ENCODE data around the gene CNR2. TPM values are rescaled to one million over a fixed set of nuclear protein-coding genes. Genes with fewer than 3 reads are reported as not detected.

The CNR2 gene
- total and polyA plus RNA-seq, 2 of the 4 experiments (the other 2 are of a cell fraction), result not detected

DNA sequence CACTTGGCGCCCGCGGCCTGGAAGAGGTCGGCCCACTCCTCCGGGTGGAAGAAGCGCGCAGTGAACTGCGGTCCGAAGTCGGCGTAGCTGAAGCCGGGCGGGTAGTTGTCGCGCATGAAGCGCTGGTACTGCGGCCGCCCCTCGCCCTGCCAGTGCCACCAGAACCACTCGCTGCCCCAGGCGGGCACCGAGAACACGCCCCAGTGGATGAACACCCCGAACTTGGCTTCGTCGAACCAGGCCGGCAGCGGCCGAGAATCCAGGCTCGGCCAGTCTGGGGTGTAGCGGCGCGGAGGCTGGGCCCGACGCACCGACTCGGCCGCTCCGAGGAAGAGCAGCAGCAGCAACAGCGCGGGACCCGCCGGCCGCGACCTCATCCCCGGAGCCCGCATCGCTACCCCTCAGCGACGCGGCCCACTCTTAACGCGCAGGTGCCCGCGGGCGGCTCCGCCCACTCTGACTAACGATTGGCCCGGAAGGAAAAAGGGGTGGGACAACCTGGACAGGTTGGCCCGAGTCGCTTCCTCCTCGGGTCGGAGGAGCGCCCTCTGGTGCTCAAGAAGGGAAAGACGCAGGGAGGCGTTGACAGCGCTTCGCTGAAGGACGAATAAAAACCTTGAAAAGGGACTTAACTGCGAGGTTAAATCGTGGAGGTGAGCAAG is 45.1 kb downstream of the CNR2 start, which contains the start of gene FUCA1 (continued):
- TF ChIP-seq CEBPB (IDR thresholded peaks at IDR 0.05; ENCODE audit: low read depth, low read length), result no peak

DNA sequence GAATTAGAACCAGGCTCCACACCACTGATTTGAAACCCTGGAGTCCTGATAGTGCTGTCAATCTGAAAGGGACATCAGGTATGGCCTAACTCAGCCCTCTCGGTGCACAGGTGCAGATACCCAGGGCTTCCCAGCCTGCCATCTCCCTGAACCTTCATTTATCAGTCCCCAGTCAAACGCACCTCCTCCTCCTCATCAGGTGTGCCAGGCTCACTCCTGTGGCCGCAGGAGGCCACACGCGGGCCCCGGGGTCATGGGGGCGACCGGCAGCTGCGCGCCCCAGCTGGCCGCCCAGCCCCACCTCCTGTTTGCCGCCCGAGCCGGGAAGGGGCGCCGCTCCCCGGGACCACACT is 45.6 kb downstream of the CNR2 start:
- no peak overlapping the region for H2BK20ac ChIP-seq (ENCODE audit: low read depth, low read length)
- H4K8ac ChIP-seq (ENCODE audit: low read depth in 2 of 2, low read length in 2 of 2), result no peak overlapping the region
- no peaks in the 10 kb centered on the region; the same call in 1 of the 2 replicates for H3K9me3 ChIP-seq (ENCODE audit: control insufficient read depth, insufficient read depth, low read length)
- intact Hi-C loops (cut with micrococcal nuclease) (no loop called here), in situ Hi-C loops (cut with MboI; ENCODE audit: low sequenced_read_pairs) (no loop called here), dilution Hi-C loops (cut with HindIII; ENCODE audit: low sequenced_read_pairs, unreplicated experiment) (no loop called here)
- H3K18ac ChIP-seq (ENCODE audit: low read depth, low read length), result no peak overlapping the region
- POLR2A ChIA-PET (ENCODE audit: unreplicated experiment), result no interaction called here
- ATAC-seq (ENCODE audit: low read depth) (no peak), DNase-seq (no peak)
- no peaks in the 10 kb centered on the region for H3K79me1 ChIP-seq (ENCODE audit: low read depth in 1 of 2, low read length in 2 of 2)
- H2BK120ac ChIP-seq (ENCODE audit: low read depth, low read length), result no peak overlapping the region
- no peak overlapping the region for H3K4ac ChIP-seq (ENCODE audit: low read depth, low read length)
- peak overlapping the region; percentile 96 for H2AFZ ChIP-seq (replicated peaks; ENCODE audit: low read length, poor library complexity)
- no peaks in the 10 kb centered on the region for H4K20me1 ChIP-seq (ENCODE audit: insufficient read depth, low read length)
- H2BK5ac ChIP-seq (ENCODE audit: low read depth, low read length, poor library complexity, severe bottlenecking), result no peak overlapping the region
- H3K9ac ChIP-seq (ENCODE audit: low read depth, low read length), result no peak overlapping the region
- H4K5ac ChIP-seq (ENCODE audit: low read depth, low read length), result no peak overlapping the region
- H3K14ac ChIP-seq (replicated peaks; ENCODE audit: low read depth, low read length), result no peak overlapping the region
- H3K4me2 ChIP-seq (ENCODE audit: low read depth, low read length), result peak overlapping the region; percentile 78; the same call in 1 of the 2 replicates
- H3K27ac ChIP-seq (ENCODE audit: insufficient read depth, low read length), result no peak overlapping the region
- CTCF ChIA-PET, result no interaction called here
- no peak overlapping the region for H4K91ac ChIP-seq (ENCODE audit: insufficient read depth, low read depth, low read length)
- no peak overlapping the region for H2AK5ac ChIP-seq (ENCODE audit: low read depth, low read length)
- no peak overlapping the region for H2BK15ac ChIP-seq (ENCODE audit: low read depth, low read length)
- H2AK9ac ChIP-seq (replicated peaks; ENCODE audit: low read depth, low read length, poor library complexity), result peak overlapping the region; percentile 42
- H3K36me3 ChIP-seq (ENCODE audit: control insufficient read depth, insufficient read depth, low read length), result no peaks in the 10 kb centered on the region
- H3K56ac ChIP-seq (ENCODE audit: extremely low read depth, insufficient read depth, low read length), result no peak overlapping the region
- H3K23ac ChIP-seq (ENCODE audit: low read depth, low read length), result no peak overlapping the region
- no peaks in the 10 kb centered on the region for H3K4me1 ChIP-seq (ENCODE audit: control insufficient read depth, insufficient read depth, low read length)
- H3K9me1 ChIP-seq (ENCODE audit: insufficient read depth, low read length), result no peaks in the 10 kb centered on the region
- no TSS peak for BruUV-seq (replicated peaks)
- peak overlapping the region; percentile 61 for H3K4me3 ChIP-seq (ENCODE audit: insufficient read depth, low read depth, low read length)
- 3% methylated on average over 7 of the region's 17 CpGs; no CpG with 5 or more reads in 1 of the 2 experiments for WGBS, 2 experiments (ENCODE audit: extremely low coverage in 2 of 2, insufficient read length in 1 of 2)
- peaks cover 24% of the 10 kb centered on the region for H3K27me3 ChIP-seq (ENCODE audit: control insufficient read depth, insufficient read depth, low read length)
- TF ChIP-seq MAFK (IDR thresholded peaks at IDR 0.05; ENCODE audit: low read depth, low read length), result no peak
- TF ChIP-seq BHLHE40 (IDR thresholded peaks at IDR 0.05; ENCODE audit: low read depth, low read length), result no peak
- no peak for TF ChIP-seq MXI1 (IDR thresholded peaks at IDR 0.05; ENCODE audit: borderline replicate concordance, low read depth, low read length)
- TF ChIP-seq RAD21 (IDR thresholded peaks at IDR 0.05; ENCODE audit: low read length), result no peak
- TF ChIP-seq, protein P1, sequence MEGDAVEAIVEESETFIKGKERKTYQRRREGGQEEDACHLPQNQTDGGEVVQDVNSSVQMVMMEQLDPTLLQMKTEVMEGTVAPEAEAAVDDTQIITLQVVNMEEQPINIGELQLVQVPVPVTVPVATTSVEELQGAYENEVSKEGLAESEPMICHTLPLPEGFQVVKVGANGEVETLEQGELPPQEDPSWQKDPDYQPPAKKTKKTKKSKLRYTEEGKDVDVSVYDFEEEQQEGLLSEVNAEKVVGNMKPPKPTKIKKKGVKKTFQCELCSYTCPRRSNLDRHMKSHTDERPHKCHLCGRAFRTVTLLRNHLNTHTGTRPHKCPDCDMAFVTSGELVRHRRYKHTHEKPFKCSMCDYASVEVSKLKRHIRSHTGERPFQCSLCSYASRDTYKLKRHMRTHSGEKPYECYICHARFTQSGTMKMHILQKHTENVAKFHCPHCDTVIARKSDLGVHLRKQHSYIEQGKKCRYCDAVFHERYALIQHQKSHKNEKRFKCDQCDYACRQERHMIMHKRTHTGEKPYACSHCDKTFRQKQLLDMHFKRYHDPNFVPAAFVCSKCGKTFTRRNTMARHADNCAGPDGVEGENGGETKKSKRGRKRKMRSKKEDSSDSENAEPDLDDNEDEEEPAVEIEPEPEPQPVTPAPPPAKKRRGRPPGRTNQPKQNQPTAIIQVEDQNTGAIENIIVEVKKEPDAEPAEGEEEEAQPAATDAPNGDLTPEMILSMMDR (conservative IDR thresholded peaks at IDR 0.05; ENCODE audit: low read depth, low read length), result no peak
- TF ChIP-seq, protein P2, sequence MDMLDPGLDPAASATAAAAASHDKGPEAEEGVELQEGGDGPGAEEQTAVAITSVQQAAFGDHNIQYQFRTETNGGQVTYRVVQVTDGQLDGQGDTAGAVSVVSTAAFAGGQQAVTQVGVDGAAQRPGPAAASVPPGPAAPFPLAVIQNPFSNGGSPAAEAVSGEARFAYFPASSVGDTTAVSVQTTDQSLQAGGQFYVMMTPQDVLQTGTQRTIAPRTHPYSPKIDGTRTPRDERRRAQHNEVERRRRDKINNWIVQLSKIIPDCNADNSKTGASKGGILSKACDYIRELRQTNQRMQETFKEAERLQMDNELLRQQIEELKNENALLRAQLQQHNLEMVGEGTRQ (IDR thresholded peaks at IDR 0.05; ENCODE audit: low read depth, low read length), result no peak
- no peak for TF ChIP-seq RFX5 (IDR thresholded peaks at IDR 0.05; ENCODE audit: low read depth, low read length)
- TF ChIP-seq FOS (IDR thresholded peaks at IDR 0.05; ENCODE audit: low read depth, low read length), result no peak
- no peak for TF ChIP-seq SMC3 (IDR thresholded peaks at IDR 0.05; ENCODE audit: low read depth, low read length)
- TF ChIP-seq, protein P3, sequence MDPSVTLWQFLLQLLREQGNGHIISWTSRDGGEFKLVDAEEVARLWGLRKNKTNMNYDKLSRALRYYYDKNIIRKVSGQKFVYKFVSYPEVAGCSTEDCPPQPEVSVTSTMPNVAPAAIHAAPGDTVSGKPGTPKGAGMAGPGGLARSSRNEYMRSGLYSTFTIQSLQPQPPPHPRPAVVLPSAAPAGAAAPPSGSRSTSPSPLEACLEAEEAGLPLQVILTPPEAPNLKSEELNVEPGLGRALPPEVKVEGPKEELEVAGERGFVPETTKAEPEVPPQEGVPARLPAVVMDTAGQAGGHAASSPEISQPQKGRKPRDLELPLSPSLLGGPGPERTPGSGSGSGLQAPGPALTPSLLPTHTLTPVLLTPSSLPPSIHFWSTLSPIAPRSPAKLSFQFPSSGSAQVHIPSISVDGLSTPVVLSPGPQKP (IDR thresholded peaks at IDR 0.05; ENCODE audit: borderline replicate concordance, low read depth, low read length), result no peak
- no peak for TF ChIP-seq CEBPB (IDR thresholded peaks at IDR 0.05; ENCODE audit: low read depth, low read length)
- TF ChIP-seq POLR2A (IDR thresholded peaks at IDR 0.05; ENCODE audit: low read depth, low read length), result no peak
- no peak for TF ChIP-seq NFE2L2 (IDR thresholded peaks at IDR 0.05; ENCODE audit: low read depth, low read length)
- no peak for TF ChIP-seq RCOR1 (IDR thresholded peaks at IDR 0.05; ENCODE audit: insufficient replicate concordance, low read length)
